ENCODE results near the gene XPC.

The XPC gene

DNA sequence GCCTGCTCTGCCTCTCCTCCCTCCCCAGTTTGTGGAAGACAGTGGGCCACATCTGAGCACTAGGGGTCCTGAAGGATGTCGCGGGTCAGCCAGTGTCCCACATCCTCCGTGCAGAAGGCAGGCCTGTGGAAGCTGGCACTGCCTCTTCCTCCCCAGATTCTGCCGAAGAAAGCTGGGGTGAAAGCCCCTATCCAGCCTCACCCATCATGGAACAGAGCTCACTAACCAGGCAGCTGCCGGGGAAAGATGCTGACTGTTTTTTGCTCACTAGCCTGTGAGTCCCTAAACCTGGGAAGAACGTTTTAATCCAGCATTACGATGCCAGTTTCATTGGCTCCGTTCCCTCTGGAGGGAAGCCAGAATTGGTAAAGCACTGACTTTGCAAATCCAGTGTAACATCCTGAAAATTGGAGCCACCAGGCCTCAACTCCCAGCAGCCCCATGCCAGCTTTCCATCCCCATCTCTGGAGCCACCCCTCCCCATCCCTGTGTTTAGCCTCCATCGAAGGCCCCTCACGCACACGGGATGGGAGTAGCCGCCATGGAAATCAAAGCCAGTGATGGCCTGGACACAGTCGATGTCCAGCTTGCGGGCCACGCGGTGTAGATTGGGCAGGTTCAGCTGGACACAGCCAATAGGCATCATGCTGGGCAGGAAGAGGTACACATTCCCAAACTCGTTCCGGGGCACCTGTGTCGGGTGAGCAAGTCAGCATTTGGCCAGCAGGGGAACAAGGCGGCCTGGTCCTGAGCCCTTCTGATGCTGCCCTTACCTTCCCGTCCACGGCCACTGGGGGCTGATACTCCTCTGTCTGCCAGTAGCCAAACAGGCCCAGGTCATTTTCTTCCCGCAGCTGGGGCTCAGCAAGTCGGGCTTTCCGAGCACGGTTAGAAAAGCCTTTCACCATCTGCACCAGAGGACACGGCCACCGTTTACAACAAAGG lies 30.1 kb downstream of the XPC start:
- no peak for DNase-seq

DNA sequence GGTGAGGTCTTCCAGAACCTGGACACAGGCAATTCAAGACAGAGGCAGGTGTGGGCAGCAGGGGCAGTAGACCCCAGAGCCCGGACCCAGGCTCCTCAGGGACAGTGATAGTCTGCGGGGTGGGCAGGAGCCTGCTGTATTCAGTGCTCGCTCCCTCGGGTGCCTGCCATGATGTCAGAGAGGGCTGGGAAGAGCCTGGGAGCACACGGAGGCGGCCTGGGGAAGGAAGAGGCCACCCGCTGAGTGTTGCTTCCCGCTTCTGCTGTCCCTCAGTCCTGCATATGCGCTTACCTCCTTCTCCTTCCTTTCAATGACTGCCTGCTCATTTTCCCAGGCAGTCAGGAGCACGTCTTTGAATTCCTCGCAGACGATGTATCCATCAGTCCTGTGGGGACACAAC lies 30.8 kb downstream of the XPC start:
- DNase-seq, result no peak

DNA sequence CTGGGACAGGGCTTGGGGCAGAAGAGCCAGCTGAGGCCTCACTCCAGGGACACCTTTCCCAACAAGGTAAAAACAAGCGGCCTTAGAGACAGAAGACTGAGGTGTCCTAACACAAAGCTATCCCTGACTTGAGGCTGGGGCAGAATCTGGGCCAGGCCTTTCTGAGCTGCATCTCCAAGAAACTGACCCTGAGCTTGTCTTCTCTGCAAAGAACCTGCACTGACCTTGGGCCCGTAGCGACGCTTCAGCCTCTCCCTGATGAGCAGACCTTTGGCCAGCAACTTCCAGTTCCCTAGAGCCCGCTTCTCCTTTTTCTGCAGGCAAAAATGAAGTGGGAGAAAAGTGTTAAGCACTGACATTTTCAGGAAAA lies 31.4 kb downstream of the XPC start:
- DNase-seq, result no peak

DNA sequence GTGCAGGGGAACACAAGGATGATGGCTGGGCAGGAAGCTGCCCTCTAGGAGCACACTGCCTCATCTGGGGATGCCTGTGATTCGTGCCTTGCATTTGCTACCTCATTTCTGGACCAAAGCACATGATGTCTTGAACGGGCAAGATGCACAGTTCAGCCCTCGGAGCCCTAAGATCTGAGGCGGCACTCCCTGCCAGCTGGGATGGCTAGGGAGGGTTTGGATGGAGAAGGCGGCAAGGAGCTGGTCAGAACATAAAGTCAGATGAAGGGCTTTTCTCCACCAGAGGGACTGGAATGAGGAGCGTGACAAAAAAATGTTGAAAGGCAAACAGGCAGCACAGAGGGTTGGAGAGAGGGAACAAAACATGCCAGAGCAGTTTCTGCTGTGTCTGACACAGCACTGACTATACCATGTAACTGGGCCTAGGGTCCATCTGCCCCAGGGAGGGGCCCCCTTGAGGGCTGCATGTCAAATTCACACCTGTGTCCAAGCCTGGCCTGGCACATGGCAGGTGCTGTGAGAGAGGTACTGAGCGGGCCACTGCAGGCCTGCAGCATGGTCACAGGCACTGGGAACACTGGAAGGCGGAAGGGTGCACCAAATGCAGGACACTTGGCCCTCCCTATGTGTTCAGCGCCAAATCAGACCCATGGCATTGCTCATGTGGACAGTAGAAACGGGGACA lies 31.9 kb downstream of the XPC start:
- no peak for DNase-seq

DNA sequence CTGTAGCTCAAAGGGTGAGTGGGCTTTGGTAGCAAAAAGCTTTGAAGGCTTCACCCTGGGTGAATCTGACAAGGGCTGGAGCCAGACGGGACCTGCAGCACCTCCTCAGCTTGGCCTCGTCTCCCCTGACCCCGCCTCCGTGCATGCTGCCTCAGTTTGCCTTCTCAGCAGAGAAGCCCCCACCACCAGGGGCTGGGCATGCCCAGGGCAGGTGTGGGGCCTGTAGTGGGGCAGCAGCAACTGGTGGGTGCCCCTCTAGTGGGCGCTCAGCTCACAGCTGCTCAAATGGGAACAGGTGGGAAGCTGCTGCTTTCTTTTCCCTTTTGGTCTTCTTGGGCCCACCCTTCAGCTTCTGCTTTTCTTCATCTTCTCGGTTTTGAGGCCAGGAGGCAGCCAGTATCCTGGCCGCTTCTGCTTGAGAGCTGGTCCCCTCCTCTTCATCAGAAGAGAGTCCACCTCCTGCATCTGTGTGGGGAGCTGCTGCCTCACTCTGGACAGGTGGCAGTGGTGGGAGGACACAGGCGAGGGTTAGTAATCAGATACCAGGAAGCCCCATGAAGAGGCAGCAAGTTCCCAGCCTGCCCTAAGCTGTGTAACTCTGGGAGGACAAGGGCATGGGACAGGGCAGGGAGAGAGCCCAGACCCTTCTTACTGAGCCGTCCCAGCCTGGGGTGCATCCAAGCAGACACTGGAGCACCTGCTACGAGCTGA lies 32.6 kb downstream of the XPC start:
- no peak for DNase-seq

DNA sequence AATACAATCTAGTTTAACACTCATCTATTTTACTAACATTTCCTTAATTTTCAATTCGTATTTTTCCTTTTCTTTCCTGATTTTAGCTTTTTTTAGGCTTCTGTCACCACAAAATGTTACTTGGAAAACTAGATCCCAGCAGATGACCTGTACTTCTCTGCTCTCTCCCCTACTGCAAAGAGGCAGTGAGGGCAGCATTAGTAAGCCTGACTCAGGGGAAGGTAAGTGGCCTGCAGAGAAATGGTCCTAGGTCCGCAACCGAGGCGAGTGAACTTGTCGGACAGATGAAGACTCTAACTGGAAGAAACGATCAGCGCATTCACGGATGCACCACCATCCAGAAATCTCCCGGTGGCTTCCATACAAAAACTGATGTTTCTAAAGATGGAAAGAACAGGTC lies 33.2 kb downstream of the XPC start:
- no peak for DNase-seq

DNA sequence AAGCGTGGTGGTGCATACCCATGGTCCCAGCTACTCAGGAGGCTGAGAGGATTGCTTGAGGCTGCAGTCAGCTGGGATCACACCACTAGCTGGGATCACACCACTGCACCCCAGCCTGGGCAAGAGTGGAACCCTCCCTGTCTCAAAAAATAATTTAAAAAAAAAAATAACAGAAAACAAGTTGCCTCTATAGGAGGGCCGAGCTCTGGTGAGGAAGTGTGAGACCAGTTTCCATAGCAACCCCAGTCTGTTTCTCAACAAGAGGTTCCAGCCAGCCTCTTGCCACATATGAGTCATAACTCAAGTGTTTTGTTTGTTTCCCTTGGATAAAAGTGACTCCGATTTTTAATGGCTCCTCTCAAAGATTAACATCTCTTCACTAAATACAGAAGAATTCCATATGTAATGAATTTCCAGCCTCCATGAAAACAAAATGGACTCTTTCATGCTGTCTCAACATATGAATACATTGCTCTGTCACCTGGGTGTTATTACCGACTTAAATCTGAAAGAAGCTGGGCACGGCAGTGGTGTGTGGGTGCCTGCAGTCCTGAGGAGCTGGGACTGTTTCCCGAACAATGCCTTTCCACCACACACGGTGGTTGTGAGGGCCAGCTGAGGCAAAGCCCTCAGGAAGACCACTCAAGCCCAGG lies 33.9 kb downstream of the XPC start:
- peak in 20 of 51 donors; percentile 10 to 68 (median 39) for DNase-seq

DNA sequence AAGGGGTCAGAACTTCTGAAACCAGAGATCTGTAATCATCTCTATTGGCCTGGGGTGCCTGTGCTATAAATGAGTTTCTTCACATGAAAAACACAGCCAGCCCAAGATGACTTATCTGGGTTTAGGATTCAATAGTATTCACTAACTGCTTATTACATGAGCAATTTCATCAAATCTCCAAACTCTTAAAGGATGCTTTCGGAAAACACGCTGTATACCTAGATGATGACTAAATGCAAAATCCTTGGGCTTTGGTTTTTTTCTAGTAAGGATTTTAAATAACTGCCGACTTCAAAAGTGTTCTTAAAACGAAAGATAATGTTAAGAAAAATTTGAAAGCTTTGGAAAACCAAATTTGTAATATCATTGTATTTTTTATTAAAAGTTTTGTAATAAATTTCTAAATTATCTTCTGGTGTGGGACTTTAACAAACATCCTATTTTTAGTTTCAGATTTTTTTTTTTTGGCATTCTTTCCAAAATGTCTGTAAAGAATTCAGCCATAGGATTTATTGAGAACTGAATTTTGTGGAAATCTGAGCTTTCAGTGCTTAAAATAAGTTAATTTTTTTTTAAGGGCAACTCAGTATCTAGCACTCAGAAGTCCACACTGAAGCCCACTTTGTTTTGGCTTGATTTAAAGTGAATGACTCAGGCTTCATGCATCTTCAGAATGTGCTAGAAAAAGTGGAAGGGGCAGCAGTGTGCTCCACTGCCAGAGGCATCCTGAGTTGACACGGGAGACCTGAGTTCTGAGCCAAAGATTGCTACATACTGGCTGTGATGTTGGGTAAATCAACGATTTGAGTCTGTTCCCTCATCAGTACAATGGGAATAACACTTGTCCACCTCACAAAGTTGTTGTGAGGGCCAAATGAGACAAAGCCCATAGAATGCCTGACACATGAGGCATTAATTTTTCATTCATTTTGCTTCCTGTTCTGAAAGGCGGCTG lies 34.9 kb downstream of the XPC start:
- DNase-seq, result peak in 1 of 51 donors; percentile 43

DNA sequence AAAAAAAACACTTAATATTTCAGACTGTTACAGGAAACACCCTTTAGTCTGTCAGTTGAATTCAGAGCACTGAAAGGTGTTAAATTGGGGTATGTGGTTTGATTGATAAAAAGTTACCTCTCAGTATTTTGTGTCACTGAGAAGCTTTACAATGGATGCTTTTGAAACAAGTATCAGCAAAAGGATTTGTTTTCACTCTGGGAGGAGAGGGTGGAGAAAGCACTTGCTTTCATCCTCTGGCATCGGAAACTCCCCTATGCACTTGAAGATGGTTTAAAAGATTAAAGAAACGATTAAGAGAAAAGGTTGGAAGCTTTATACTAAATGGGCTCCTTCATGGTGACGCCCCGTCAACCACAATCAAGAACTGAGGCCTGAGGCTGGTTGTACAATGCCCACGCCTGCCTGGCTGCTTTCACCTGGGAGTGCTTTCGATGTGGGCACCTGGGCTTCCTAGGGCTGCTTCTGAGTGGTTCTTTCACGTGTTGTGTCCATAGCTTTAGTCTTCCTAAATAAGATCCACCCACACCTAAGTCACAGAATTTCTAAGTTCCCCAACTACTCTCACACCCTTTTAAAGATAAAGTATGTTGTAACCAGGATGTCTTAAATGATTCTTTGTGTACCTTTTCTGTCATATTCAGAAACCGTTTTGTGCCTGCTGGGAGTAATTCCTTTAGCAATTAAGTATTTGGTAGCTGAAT lies 35.7 kb downstream of the XPC start:
- no peak for DNase-seq

DNA sequence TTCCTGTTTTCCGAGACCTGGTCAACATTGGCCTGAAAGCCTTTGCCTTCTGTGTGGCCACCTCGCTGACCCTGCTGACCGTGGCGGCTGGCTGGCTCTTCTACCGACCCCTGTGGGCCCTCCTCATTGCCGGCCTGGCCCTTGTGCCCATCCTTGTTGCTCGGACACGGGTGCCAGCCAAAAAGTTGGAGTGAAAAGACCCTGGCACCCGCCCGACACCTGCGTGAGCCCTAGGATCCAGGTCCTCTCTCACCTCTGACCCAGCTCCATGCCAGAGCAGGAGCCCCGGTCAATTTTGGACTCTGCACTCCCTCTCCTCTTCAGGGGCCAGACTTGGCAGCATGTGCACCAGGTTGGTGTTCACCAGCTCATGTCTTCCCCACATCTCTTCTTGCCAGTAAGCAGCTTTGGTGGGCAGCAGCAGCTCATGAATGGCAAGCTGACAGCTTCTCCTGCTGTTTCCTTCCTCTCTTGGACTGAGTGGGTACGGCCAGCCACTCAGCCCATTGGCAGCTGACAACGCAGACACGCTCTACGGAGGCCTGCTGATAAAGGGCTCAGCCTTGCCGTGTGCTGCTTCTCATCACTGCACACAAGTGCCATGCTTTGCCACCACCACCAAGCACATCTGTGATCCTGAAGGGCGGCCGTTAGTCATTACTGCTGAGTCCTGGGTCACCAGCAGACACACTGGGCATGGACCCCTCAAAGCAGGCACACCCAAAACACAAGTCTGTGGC lies 36.6 kb downstream of the XPC start:
- peak in 1 of 51 donors; percentile 45 for DNase-seq

DNA sequence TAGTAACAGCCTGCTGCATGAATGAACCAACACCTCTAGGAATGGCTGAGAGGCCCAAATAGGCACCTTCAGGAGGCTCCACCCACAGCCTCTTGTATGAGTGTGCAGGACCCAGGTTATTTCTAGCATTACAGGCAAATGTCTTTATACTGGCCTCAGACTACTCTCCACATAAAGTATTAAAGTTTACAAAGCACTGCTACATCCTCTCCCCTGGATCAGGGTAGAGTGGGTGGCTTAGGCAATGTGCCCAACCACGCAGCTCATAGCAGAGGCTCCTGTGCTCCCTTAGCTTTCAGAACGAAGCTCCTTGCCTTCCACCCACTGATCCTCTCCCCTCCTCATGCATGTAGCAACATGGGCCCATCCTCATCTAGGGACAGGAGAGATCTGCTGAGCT lies 37.3 kb downstream of the XPC start:
- peak in 1 of 51 donors; percentile 38 for DNase-seq

DNA sequence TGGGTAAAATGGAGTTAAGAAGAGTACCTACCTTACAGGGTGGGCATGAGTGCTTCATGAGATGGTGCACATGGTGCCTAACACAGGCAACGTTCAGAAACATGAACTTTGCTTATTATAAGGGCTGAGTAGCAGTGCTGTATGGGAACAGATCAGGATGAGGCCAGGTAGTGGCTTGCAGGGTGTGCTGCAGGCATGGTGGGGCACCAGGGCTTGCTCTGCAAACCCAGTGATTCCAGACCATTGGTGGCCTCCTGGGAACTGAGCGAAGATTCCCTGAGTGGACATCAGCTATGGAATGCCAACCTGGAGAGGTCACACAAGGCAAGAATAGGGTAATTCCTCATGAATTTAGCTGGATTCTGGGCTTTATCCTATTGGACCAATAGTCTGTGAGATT lies 37.7 kb downstream of the XPC start:
- no peak for DNase-seq

DNA sequence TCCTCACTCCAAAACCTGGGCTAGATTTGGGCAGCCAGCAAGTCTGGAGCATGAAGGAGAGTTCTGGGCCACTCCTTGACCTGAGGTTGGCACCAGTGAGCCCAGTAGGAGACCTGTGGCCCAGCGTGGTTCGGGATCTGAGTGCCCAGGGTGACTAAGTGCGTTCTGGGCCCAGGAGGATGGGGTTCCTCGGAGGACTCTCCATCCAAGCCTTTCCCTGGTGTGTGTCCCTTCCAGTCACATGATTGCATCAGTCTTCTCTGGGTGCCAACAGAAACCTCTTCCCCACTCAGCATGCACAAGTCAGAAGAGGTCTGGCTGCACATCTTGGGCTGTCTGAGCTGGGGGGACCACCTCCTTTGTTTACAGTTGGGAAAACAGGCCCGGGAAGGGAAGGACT lies 38.6 kb downstream of the XPC start:
- no peak for DNase-seq

DNA sequence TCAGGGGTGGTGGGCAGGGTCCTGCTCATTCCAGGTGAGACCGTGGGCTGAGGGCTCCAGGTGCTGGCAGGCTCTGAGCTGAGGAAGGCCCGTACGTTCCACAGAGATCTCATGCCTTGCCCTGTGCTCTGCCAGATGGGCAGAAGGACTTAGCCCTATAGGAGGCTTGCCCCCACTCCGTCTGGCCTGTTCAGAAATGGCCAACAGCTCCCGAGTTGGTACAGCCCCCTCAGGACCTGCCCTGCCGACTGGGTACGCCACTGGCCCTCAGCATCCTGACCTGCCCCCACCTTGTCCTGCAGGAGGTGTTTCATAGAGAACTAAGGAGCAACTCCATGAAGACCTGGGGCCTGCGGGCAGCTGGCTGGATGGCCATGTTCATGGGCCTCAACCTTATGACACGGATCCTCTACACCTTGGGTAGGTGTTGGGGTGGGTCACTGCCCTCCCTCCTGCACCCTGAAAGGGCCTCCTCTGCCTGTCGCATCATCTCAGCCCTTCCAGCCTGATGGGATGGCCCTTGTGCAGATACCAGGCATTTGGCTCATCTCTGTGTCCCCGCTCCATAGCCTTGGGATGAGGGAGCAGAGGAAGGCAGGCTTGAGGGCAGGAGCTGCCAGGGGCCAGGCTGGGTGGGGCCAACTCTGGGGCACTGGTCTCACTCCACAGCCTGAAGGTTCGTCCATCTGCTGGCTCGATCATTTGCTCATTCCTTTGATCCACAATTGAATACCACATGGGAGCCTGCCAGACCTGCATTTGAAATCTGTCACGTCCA lies 39.3 kb downstream of the XPC start:
- no peak for DNase-seq

DNA sequence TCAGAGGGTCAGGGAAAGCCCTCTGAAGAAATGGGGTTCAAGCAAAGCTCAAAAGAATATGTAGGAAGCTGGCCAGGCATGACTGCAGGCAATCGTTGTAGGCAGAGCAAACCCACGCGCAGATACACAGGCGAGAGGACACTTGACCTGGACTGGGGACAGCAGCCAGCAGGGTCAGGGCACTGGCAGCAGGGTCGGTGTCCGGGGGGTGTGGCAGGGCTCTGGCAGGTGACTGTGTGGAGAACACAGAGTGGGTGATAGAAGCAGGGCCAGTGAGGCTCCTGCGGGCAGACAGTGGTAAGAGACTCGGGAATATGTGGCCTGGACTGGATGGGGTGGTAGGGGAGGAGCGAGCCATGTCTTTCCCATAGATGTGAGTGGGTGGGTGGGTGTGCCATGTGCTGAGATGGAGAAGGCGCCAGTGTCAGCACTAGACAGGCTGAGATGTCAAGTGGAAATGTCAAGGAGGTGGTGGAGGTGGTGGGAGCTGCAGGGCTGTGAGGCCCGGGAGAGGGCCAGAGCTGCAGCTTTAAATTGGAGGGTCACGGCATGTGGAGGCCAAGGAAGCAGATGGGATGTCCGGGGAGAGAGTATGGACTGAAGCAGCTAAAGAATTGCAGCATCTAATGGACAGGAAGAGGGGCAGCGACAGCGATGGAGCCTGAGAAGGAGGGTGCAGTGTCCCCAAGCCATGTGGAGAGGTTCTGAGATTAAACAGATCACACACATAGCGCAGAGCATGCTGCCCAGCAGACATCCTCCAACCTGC lies 40.1 kb downstream of the XPC start:
- no peak for DNase-seq

DNA sequence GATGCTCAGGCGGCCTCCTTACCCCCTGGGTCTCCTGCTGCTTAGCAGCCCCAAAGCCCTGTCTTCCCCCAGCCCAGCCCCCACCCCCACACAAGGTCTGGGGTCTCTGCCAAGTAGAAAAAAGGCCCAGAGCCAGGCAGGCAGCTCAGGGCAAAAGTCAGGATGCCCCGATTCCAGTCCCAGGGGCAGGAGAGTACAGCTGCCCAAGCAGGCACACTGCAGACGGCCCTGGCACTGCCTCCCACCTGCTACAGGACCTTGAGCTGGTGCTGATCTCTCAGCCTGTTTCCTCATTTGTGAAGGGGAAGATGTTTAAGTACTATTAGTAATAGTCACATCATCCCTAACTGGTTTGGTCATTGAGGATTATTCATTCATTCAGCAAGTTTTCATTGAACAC lies 41.0 kb downstream of the XPC start:
- no peak for DNase-seq

DNA sequence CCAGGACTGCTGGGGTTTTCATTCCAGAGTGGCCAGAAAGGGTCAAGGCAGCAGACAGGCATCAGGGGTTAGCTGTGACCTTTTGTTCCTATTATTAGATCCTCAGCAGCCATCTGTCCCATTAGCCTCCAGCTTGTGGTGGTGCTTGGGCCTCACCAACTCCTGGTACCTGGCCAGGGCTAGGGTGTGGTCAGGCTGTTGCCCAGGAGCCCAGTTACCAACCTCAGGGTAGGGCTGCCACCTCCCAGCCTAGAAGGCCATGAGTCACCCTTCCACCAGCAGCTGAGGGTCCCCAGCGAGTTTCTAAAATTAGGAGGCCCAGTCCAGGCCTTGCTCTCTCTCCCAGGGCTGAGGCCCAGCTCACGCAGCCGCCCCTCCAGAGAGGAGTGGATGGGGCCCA lies 41.4 kb downstream of the XPC start:
- peak in 1 of 51 donors; percentile 43 for DNase-seq

DNA sequence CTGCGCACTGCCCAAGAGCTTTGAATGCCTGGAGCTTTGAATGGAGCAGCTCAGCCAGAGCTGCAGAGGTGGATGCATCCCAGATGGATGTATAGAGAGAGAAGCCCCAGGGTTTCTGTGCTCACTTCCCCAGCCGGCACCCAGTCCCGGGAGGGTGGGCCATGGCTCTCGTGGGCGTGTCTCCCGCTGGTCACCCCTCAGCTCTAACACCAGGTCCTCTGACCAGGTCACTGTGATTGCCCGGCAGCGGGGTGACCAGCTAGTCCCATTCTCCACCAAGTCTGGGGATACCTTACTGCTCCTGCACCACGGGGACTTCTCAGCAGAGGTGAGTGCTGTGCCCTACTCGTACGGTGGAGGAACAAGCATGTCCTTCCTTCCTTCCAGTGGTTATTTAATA lies 42.8 kb downstream of the XPC start:
- DNase-seq, result no peak
